Ectodermal cell (in vitro differentiated cells): ENCODE data around the gene CPSF4L.

ENCODE experiments used
- H3K27ac ChIP-seq: 2 replicates; pipeline ENCODE4 v1.7.0; 2013; ENCODE audit warnings: mild to moderate bottlenecking, low read depth, low read length; ENCODE audit not compliant: insufficient read depth, poor library complexity, severe bottlenecking
- H3K27me3 ChIP-seq: 2 replicates; pipeline ENCODE4 v1.7.0; 2013; ENCODE audit warnings: mild to moderate bottlenecking, low read length; ENCODE audit not compliant: insufficient read depth, control insufficient read depth, poor library complexity, severe bottlenecking
- H3K36me3 ChIP-seq: one replicate; pipeline ENCODE4 v1.7.0; 2013; ENCODE audit warnings: low read length; ENCODE audit not compliant: control insufficient read depth, insufficient read depth
- H3K4me1 ChIP-seq: one replicate; pipeline ENCODE4 v1.7.0; 2013; ENCODE audit warnings: low read length; ENCODE audit not compliant: control insufficient read depth, insufficient read depth
- H3K4me3 ChIP-seq: 2 replicates; pipeline ENCODE4 v1.7.0; 2013; ENCODE audit warnings: low read depth, low read length, control low read depth; ENCODE audit not compliant: insufficient read depth
- H3K9me3 ChIP-seq: 2 replicates; pipeline ENCODE4 v1.7.0; 2013; ENCODE audit warnings: mild to moderate bottlenecking, low read length, moderate library complexity; ENCODE audit not compliant: control insufficient read depth
- WGBS, 2 experiments: methylation state at CpG; one replicate each; pipeline ENCODE4 v1.1.7; 2013; ENCODE audit warnings: missing lambda C conversion rate in 2 of 2; 5-methylcytosine and 5-hydroxymethylcytosine counted together

Gene CPSF4L

DNA sequence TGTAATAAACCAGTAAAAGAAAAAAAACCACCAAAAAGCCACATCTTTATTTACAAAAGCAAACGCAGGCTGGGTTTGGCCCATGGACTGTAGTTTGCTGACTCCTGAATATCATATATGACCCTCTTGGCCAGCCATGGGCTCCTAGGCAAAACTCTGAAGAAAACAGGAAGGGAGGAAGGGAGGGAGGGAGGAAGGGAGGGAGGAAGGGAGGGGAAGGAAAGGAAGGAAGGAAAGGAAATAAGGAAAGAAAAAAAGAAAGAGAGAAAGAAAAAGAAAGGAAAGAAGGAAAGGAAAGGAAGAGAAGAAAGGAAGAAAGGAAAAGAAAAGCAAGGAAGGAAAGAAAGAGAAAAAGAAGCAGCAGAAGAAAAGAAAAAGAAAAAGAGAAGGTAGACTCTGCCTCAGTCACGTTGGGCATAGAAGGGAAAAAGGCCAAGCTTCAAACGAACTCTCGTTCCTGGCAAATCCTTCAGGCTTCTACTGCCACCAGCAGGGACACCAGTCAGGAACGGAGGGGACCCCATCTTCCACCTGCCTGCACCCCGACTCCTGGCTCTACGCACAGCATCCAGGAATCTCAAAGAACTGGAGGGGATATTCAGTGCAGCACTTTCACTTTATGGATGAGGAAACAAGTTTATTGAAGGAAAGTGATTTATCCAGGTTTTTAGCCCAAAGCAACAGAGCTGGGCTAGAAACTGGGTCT is 28.0 kb upstream of the CPSF4L start:
- Histone ChIP-seq H3K27ac (no peak overlapping the region), H3K4me1 (peaks cover 21% of the 10 kb centered on the region), H3K36me3 (no peaks in the 10 kb centered on the region), H3K9me3 (no peaks in the 10 kb centered on the region), H3K27me3 (no peaks in the 10 kb centered on the region), H3K4me3 (no peak overlapping the region)
- WGBS, 2 experiments, result 90 to 91% methylated on average over 7 of the region's 7 CpGs

DNA sequence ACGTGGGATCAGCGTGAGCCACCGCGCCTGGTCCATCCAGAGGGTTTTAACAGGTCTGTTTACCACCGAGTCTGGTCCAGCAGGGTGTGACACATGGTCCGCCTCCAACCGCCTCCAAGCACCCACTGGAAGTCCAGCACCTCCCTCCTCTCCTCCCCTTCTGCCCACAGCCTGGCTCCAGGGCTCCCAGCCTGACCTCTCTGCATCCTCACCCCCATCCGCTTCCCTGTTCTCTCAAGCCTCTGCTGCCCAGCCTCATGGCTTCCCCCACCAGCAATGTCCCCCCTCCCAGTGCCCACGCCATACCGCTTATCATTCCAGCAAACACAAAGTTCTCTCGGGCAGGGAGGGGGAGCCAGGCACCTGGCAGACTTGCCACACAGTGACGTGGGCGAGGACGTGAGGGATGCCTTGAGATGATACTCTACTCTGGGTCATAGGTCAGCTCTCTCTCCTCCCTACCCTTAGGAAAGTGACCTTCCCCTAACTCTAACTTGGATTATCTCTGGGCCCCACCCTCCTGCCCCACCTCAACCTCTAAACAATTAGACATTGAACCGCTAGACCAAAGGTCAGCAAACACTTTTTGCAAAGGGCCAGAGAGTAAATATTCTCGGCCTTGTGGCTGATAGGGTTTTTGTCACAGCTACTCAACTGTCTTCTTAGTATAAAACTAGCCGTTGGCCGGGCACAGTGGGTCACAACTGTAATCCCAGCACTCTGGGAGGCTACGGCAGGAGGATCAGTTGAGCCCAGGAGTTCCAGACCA is 27.0 kb upstream of the CPSF4L start:
- Histone ChIP-seq H3K9me3 (no peaks in the 10 kb centered on the region), H3K27ac (no peak overlapping the region), H3K4me3 (no peak overlapping the region), H3K4me1 (peaks cover 29% of the 10 kb centered on the region), H3K27me3 (no peaks in the 10 kb centered on the region), H3K36me3 (no peaks in the 10 kb centered on the region)
- 85% methylated on average over 19 of the region's 19 CpGs for WGBS, 2 experiments

DNA sequence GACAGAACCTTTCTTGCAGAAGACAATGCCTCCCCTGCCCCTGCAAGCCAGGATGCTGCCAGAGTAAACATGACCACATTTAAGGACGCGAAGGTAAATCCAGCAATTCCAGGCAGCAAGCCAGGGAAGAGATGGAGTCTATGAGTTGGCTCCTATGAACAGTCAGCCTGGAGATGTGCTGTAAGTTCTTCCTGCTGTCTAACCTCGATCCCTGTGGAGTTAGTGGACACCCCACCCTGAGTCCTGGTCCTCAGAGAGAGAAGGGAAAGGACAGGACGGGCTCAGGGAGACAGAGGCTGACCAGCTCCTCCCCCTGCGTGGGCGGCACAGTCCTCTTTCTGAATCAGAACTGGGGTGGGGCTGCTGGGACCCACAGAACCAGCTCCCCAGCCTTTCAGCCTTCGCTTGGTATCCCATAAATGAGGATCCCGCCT is 25.2 kb upstream of the CPSF4L start:
- Histone ChIP-seq H3K27ac (no peak overlapping the region), H3K27me3 (no peaks in the 10 kb centered on the region), H3K4me1 (peaks cover 35% of the 10 kb centered on the region), H3K9me3 (no peaks in the 10 kb centered on the region), H3K36me3 (no peaks in the 10 kb centered on the region), H3K4me3 (no peak overlapping the region)
- WGBS, 2 experiments, result 88% methylated on average over 8 of the region's 8 CpGs

DNA sequence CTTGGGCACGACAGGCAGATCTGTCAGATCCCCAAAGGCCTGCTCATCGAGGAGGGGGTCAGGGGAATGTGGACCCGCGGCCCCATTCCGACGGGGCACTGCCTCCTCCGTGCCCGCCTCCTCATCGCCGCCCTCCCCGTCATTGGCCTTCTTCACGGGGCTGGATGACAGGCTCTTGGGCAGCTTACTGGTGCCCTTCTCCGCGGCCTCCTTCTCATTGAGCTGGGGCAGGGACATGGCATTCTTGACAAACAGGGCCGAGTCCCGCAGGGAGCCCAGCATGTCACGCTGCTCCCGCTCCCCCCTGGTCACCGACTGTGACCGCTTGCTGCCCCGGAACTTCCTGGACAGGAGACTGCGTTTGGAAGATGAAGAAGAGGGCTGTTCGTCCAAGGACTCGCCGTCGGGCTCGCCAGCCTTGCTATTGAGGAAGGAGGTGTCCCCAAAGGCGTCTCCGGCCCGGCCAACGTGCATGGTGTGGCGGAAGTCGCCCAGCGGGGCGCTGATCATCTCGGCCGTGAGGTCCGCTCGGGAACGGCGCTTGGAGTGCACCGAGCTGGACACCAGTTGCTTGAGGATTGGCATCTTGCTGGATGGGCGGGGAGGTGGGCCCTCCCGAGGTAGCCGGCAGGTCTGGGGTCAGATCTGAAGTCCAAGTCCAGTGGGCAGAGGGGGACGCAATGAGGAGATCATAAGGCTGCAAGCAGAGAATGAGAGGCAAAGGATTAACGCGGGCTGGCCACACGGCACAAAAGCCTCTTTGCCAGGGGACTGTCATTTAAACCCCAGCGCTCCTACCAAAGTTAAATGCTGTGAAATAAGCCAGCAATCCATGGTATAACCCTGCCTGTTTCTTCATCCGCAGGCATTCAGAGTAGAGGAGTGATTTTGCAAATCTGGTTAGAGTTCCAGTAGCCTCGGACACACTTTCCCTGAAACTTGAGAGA is 24.5 kb upstream of the CPSF4L start:
- no peaks in the 10 kb centered on the region for H3K27me3 ChIP-seq
- H3K27ac ChIP-seq, result no peak overlapping the region
- 92 to 93% methylated on average over 52 of the region's 52 CpGs for WGBS, 2 experiments
- no peak overlapping the region for H3K4me3 ChIP-seq
- H3K4me1 ChIP-seq, result peaks cover 35% of the 10 kb centered on the region
- H3K9me3 ChIP-seq, result no peaks in the 10 kb centered on the region
- no peaks in the 10 kb centered on the region for H3K36me3 ChIP-seq

DNA sequence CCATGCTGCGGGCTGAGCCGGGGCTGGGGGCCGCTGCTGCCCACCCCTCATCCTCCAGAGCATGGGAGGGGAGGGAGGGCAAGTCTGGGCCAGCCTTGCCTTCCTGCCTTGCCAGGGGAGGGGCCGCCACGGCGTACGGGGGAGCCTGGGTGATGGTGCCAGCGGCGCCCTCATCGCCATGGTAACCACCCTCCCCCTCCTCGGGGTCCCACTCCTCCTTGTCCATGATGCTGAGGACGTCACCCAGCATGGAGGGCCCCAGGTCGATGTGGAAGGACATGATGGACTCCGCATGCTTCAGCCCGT is 23.9 kb upstream of the CPSF4L start:
- H3K27ac ChIP-seq, result no peak overlapping the region

DNA sequence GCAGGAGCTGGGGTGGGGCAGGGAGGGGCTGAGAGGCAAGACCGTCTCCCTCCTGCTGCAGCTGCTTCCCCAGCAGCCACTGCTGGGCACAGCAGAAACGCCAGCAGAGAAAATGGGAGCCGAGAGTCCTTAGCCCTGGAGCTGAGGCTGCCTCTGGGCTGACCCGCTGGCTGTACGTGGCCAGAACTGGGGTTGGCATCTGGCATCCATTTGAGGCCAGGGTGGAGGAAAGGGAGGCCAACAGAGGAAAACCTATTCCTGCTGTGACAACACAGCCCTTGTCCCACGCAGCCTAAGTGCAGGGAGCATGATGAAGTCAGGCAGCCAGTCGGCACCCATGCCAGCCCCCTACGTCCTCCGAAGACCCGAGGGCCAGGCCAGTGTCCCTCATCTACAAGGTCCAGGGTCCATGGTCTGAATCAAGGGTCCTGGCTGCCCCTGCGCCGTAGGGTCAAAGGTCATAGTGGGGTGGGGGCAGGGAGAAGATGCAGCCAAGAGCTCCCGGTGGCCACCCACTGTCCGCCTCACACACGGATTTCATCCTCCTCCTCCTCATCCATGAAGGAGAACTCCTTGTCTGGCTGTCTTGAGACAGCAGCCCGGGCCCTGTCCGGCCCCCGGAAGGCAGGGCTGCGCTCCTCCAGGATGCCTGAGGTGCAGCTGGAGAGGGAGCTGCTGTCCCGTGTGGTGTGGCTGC is 23.4 kb upstream of the CPSF4L start:
- Histone ChIP-seq H3K4me3 (no peak overlapping the region), H3K4me1 (peaks cover 35% of the 10 kb centered on the region), H3K27me3 (no peaks in the 10 kb centered on the region), H3K27ac (no peak overlapping the region), H3K36me3 (no peaks in the 10 kb centered on the region), H3K9me3 (no peaks in the 10 kb centered on the region)
- 86 to 87% methylated on average over 20 of the region's 20 CpGs for WGBS, 2 experiments

More for the DNA sequence above, 23.9 kb upstream of the CPSF4L start:
- peaks cover 35% of the 10 kb centered on the region for H3K4me1 ChIP-seq
- WGBS, 2 experiments, result 93 to 95% methylated on average over 15 of the region's 15 CpGs
- H3K36me3 ChIP-seq, result no peaks in the 10 kb centered on the region
- H3K4me3 ChIP-seq, result no peak overlapping the region
- no peaks in the 10 kb centered on the region for H3K9me3 ChIP-seq
- no peaks in the 10 kb centered on the region for H3K27me3 ChIP-seq

DNA sequence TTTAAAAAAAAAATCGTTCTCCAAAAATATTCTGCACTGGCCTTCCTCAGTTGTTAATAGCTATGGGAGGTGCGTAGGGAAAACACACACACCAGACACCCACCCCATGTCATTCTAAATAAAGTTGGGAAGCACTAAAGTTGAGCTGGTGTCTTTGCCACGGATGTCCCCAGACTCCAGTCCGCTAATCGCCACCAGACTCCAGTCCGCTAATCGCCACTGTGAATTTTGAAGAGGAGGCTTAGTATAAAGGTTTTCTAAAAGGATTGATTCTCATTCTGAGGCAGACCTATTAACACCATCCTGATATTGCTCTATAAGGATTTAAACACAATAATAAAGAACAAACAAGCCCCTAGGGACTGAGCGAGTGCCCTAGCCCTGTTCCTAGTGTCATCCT is 22.7 kb upstream of the CPSF4L start:
- peaks cover 35% of the 10 kb centered on the region for H3K4me1 ChIP-seq
- WGBS, 2 experiments, result 84 to 89% methylated on average over 7 to 8 of the region's 8 CpGs
- H3K27me3 ChIP-seq, result no peaks in the 10 kb centered on the region
- no peaks in the 10 kb centered on the region for H3K36me3 ChIP-seq
- no peak overlapping the region for H3K4me3 ChIP-seq
- no peaks in the 10 kb centered on the region for H3K9me3 ChIP-seq
- no peak overlapping the region for H3K27ac ChIP-seq

DNA sequence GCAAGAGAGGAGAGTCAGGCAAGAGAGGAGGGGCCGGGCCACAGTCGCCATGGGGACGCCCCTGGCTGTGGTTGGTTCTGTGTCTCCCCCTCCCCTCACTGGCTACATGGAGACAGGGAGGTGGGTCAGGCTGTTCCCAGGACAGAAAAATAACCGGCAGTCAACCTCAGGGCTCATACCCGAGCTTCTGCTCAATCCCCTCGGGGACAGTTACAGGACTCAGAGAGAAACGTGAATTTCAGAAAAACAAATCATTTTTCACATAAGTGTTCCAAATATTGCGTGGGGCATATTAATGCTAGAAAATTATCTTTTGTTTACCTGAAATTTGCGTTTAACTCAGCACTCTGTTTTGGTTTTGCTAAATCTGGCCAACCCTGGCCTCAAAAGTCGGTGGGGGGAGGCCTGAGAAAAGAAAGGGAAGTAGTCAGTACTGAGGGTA is 22.2 kb upstream of the CPSF4L start:
- Histone ChIP-seq H3K27ac (no peak overlapping the region), H3K4me3 (no peak overlapping the region), H3K36me3 (no peaks in the 10 kb centered on the region), H3K9me3 (no peaks in the 10 kb centered on the region), H3K4me1 (peaks cover 35% of the 10 kb centered on the region), H3K27me3 (no peaks in the 10 kb centered on the region)
- WGBS, 2 experiments, result 22 to 24% methylated on average over 10 of the region's 10 CpGs

DNA sequence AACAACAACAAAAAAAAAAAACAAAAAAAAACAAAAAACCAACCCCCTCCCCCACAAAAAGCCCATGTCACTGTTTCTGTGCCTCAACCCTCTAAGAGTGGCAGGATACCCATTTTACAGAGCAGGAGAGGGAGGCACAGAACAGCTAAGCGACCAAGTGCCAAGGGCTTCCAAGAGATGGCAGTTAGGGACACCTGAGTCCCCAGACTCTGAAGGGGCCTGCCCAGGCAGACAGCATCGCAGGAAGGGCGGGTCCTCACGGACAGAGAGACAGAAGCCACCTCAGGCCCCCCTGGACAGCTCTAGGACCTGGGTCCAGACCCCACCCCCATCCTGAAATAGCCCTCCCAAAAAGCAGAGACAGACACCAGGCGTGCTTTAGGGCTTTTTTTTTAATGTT is 21.6 kb upstream of the CPSF4L start:
- Histone ChIP-seq H3K27me3 (no peaks in the 10 kb centered on the region), H3K27ac (no peak overlapping the region), H3K4me3 (no peak overlapping the region), H3K36me3 (no peaks in the 10 kb centered on the region), H3K4me1 (peaks cover 35% of the 10 kb centered on the region), H3K9me3 (no peaks in the 10 kb centered on the region)
- WGBS, 2 experiments, result 89 to 91% methylated on average over 5 of the region's 5 CpGs
